Endodermal cell (in vitro differentiated cells): ENCODE data around the gene RNF223. TPM values are rescaled to one million over a fixed set of nuclear protein-coding genes. Genes with fewer than 3 reads are reported as not detected.

Source experiments
- DNase-seq: peaks from one replicate; pipeline ENCODE4 v3.0.0-alpha.2; 2017
- H3K27ac ChIP-seq: 2 replicates; pipeline ENCODE4 v1.5.1; 2013; ENCODE audit warnings: mild to moderate bottlenecking, low read depth, low read length, moderate library complexity
- H3K27me3 ChIP-seq: 2 replicates; pipeline ENCODE4 v1.6.1; 2013; ENCODE audit warnings: mild to moderate bottlenecking, low read length, moderate library complexity; ENCODE audit not compliant: insufficient read depth, control insufficient read depth, poor library complexity, severe bottlenecking
- H3K36me3 ChIP-seq: 2 replicates; pipeline ENCODE4 v1.7.0; 2013; ENCODE audit warnings: mild to moderate bottlenecking, low read length, moderate library complexity; ENCODE audit not compliant: control insufficient read depth, insufficient read depth
- H3K4me1 ChIP-seq: one replicate; pipeline ENCODE4 v1.7.0; 2013; ENCODE audit warnings: low read length; ENCODE audit not compliant: control insufficient read depth, insufficient read depth
- H3K4me3 ChIP-seq: 2 replicates; pipeline ENCODE4 v1.5.1; 2013; ENCODE audit warnings: mild to moderate bottlenecking, low read length, moderate library complexity
- H3K9ac ChIP-seq: 2 replicates; pipeline ENCODE4 v1.6.1; 2013; ENCODE audit warnings: mild to moderate bottlenecking, low read length, moderate library complexity; ENCODE audit not compliant: poor library complexity, severe bottlenecking; ENCODE audit errors: extremely low read depth
- H3K9me3 ChIP-seq: 2 replicates; pipeline ENCODE4 v1.6.1; 2013; ENCODE audit warnings: mild to moderate bottlenecking, low read length, moderate library complexity; ENCODE audit not compliant: control insufficient read depth
- H3K27ac Mint-ChIP-seq: 2 replicates; pipeline ENCODE4 v1.8.0; 2020; ENCODE audit warnings: mixed read lengths
- H3K27me3 Mint-ChIP-seq: 2 replicates; pipeline ENCODE4 v1.8.0; 2021; ENCODE audit warnings: mild to moderate bottlenecking, mixed read lengths; ENCODE audit not compliant: insufficient read depth
- H3K36me3 Mint-ChIP-seq: 2 replicates; pipeline ENCODE4 v1.8.0; 2020; ENCODE audit warnings: low read depth, mixed read lengths
- H3K4me1 Mint-ChIP-seq: 2 replicates; pipeline ENCODE4 v1.8.0; 2020; ENCODE audit warnings: mixed read lengths
- H3K4me3 Mint-ChIP-seq: 2 replicates; pipeline ENCODE4 v1.8.0; 2020; ENCODE audit warnings: mild to moderate bottlenecking, moderate library complexity, mixed read lengths
- H3K9me3 Mint-ChIP-seq: 2 replicates; pipeline ENCODE4 v1.8.0; 2020; ENCODE audit warnings: mild to moderate bottlenecking, mixed read lengths
- WGBS, 2 experiments: methylation state at CpG; one replicate each; pipeline versions ENCODE4 v1.1.5 to v1.1.7; 2013; ENCODE audit warnings: missing lambda C conversion rate in 2 of 2, mixed read lengths in 1 of 2; ENCODE audit not compliant: insufficient coverage in 1 of 2, insufficient read length in 1 of 2; 5-methylcytosine and 5-hydroxymethylcytosine counted together
- long read RNA-seq, 4 experiments: library from polyadenylated mRNA in 2 of 4; library from RNA in 1 of 4; library from capped mRNA in 1 of 4; stranded (forward) in 3 of 4; unstranded in 1 of 4; transcript quantifications; one replicate each; pipeline ENCODE4 v2.0.0, GENCODE V29; 2020 to 2021; ENCODE audit warnings: inconsistent platforms in 1 of 4
- polyA plus RNA-seq, 2 experiments: library from polyadenylated mRNA; stranded (reverse); fragments of 50-300 nt; gene quantifications; one replicate each; pipeline ENCODE4 v1.2.3, GENCODE V29; 2013
- total RNA-seq, 2 donors: library from RNA; stranded (reverse); fragmentation: NEBNext Ultra II Directional in 1 of 2; extraction: Animal tissue kit (Norgen Biotek cat#: 25700) in 1 of 2; gene quantifications; 2 replicates in 1 of 2; 3 replicates in 1 of 2; pipeline ENCODE4 v1.2.1, GENCODE V29; 2021
- TF ChIP-seq, protein P1 (sequence below): fragments of 200-600 bp; sonication (generic); conservative IDR thresholded peaks from 2 replicates; pipeline ENCODE4 v1.5.0; 2021; ENCODE audit warnings: antibody characterized with exemption, mild to moderate bottlenecking

The RNF223 gene
- total RNA-seq, result not detected
- polyA plus RNA-seq (2013, experiment 1 of 2), result not detected
- polyA plus RNA-seq (2013, experiment 2 of 2), result not detected
- long read RNA-seq, experiment 1, result 0 reads
- long read RNA-seq, experiment 2, result 0 reads
- long read RNA-seq, experiment 3, result 0 reads
- long read RNA-seq, experiment 4, result 0 reads

DNA sequence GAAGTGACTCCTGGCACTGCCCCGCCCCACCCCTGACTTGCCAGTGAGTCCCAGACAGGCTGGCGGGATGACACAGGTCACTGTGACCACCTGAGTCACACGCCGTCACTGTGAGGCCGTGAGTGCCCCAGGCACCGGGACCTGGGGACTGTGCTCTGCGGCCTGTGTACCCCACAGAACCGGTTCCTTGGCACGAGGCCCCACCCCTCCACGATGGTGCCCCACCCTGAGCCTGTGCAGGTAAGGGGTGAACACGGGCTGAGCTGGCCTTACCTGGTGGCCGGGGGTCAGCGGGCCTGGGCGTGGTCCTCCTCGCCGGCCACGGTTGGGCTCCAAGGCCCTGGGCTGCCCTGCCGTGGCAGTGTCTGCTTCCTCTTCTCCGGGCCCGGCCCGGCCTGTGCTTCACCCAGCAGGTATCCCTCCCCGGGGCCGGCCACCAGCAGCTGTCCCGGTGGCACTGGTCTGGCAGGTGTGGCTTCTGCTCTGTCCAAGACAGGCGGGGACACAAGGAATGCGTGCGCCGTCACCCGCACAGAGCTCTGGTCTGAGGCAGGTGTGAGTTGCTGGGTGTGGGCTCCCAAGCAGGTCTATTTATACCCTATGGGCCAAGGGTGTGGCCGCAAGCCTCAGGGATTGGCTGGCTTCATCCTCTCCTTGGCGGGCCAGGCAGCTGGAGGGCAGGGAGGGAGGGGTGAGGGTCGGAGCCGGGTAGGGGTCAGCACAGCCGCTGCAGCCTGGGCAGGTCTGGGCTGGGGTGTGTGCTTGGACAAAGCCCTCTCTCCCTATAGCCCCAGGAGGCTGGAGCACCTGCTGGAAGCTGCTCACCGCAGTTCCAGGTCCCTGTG, at the start of gene RNF223:
Gene RNF223, minus strand, starts transcription at position 564 of the 845 bp plus-strand sequence. CDS start 1,740 bp downstream, outside the sequence.
- Mint-ChIP-seq H3K4me1 (no peaks in the 10 kb centered on the region), H3K27me3 (peaks cover 25% of the 10 kb centered on the region), H3K27ac (no peak within 1 kb of the TSS), H3K36me3 (no peaks in the 10 kb centered on the region), H3K4me3 (no peak within 1 kb of the TSS), H3K9me3 (no peaks in the 10 kb centered on the region)
- no peak for DNase-seq
- no peaks in the 10 kb centered on the region for H3K4me1 ChIP-seq
- no peak within 1 kb of the TSS for H3K4me3 ChIP-seq
- TF ChIP-seq, protein P1, sequence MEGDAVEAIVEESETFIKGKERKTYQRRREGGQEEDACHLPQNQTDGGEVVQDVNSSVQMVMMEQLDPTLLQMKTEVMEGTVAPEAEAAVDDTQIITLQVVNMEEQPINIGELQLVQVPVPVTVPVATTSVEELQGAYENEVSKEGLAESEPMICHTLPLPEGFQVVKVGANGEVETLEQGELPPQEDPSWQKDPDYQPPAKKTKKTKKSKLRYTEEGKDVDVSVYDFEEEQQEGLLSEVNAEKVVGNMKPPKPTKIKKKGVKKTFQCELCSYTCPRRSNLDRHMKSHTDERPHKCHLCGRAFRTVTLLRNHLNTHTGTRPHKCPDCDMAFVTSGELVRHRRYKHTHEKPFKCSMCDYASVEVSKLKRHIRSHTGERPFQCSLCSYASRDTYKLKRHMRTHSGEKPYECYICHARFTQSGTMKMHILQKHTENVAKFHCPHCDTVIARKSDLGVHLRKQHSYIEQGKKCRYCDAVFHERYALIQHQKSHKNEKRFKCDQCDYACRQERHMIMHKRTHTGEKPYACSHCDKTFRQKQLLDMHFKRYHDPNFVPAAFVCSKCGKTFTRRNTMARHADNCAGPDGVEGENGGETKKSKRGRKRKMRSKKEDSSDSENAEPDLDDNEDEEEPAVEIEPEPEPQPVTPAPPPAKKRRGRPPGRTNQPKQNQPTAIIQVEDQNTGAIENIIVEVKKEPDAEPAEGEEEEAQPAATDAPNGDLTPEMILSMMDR, result no peak
- H3K9me3 ChIP-seq, result no peaks in the 10 kb centered on the region
- no peaks in the 10 kb centered on the region for H3K36me3 ChIP-seq
- 86 to 92% methylated on average over 15 to 35 of the region's 35 CpGs for WGBS, 2 experiments
- no peak within 1 kb of the TSS for H3K9ac ChIP-seq
- peaks cover 33% of the 10 kb centered on the region for H3K27me3 ChIP-seq
- H3K27ac ChIP-seq, result no peak within 1 kb of the TSS

DNA sequence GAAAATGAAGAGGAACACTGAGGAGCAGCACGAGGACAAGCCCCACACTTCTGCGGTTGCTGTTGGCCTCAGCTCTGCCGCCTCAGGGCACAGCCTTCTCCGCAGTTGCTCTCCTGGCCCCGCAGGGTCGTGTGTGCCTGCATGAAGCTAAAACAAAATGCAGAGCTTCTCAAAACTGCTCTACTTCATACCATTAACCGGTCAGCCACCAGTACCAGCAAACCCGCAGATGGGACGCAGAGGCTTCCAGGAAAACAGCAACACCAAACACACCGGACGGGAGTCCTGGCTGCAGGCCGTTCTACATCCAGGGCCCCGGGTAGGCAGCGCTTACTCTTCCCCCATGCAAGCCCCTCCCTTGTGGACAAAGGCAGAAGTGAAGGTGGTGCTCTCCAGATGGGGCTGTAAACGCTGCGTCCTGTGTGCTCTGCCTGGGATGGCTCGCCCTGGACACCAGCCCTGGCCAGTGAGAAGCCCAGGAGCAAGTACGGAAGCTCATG, 48.9 kb upstream of the RNF223 start:
- peaks cover 16% of the 10 kb centered on the region for H3K27me3 ChIP-seq
- H3K27ac Mint-ChIP-seq, result no peak overlapping the region
- DNase-seq, result peak; percentile 56

DNA sequence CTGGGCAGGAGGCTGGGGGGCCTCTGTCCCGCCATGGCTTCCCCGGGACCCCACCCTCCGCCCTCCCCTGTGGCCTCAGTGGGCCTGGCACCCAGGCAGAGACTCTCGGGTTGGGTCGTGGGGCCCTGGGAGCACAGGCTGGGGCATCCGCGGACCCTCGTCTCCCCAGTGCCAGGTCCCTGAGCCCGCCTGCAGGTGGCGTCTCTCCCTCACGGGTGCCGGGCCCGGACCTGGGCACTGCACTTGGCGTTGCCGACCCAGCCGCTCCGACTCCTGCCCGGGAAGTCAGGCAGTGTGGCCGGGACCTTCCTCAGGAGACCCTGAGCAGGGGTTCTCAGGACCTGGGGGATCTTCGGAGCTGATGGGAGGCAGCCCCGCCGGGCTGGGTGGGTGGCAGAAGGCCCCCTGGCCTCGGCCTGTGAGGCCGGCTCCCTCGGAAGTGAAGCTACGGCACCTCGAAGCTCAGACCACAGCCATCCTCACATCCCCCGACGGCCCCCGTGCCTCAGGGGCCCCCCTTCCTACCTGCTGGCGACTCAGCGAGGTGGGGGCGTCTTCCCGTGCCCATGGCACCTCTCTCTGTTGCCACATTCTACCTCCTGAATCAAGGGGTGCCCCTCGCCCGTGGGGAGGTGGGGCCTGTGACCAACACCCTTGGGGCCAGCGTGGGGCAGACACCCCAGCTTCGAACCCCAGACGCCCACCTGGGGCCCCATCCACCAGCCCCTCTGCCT, 48.1 kb upstream of the RNF223 start:
- Mint-ChIP-seq H3K27me3 (peaks cover 21% of the 10 kb centered on the region), H3K27ac (no peak overlapping the region), H3K9me3 (peaks cover 2% of the 10 kb centered on the region), H3K4me1 (peaks cover 2% of the 10 kb centered on the region), H3K36me3 (no peaks in the 10 kb centered on the region), H3K4me3 (no peak overlapping the region)
- H3K9ac ChIP-seq, result no peak overlapping the region
- H3K9me3 ChIP-seq, result no peaks in the 10 kb centered on the region
- peak; percentile 94 for DNase-seq
- H3K4me1 ChIP-seq, result no peaks in the 10 kb centered on the region
- H3K36me3 ChIP-seq, result no peaks in the 10 kb centered on the region
- 43 to 58% methylated on average over 18 to 39 of the region's 39 CpGs for WGBS, 2 experiments
- H3K27me3 ChIP-seq, result peaks cover 24% of the 10 kb centered on the region
- TF ChIP-seq, protein P1, result peak; percentile 95
- no peak overlapping the region for H3K4me3 ChIP-seq
- no peak overlapping the region for H3K27ac ChIP-seq

More for the DNA sequence above, 48.9 kb upstream of the RNF223 start:
- Histone ChIP-seq H3K27ac (no peak overlapping the region), H3K9me3 (no peaks in the 10 kb centered on the region), H3K4me3 (no peak overlapping the region), H3K4me1 (no peaks in the 10 kb centered on the region), H3K36me3 (no peaks in the 10 kb centered on the region), H3K9ac (no peak overlapping the region)
- TF ChIP-seq, protein P1, result no peak
- no peaks in the 10 kb centered on the region for H3K36me3 Mint-ChIP-seq
- peaks cover 13% of the 10 kb centered on the region for H3K27me3 Mint-ChIP-seq
- peaks cover 2% of the 10 kb centered on the region for H3K4me1 Mint-ChIP-seq
- WGBS, 2 experiments, result 89% methylated on average over 7 to 18 of the region's 18 CpGs
- peaks cover 2% of the 10 kb centered on the region for H3K9me3 Mint-ChIP-seq
- no peak overlapping the region for H3K4me3 Mint-ChIP-seq
